22Rv1 (cell line): ENCODE measurements around the gene RPTOR.

ENCODE experiments used
- CTCF ChIP-seq: fragments of 450-650 bp; IDR thresholded peaks from 2 replicates; pipeline ENCODE4 v1.5.1; 2017; ENCODE audit warnings: mild to moderate bottlenecking
- ZFX ChIP-seq: fragments of 450-650 bp; IDR thresholded peaks from 2 replicates; pipeline ENCODE4 v1.6.1; 2017; ENCODE audit warnings: antibody characterized with exemption, borderline replicate concordance

GRCh38 chr17:80792373-80792781 is 247.7 kb downstream of the RPTOR start:
- TF ChIP-seq CTCF (no peak), ZFX (no peak)
